Natural killer cell (primary cell): Measurements from ENCODE around the gene SND1. TPM values are rescaled to one million over a fixed set of nuclear protein-coding genes. Genes with fewer than 3 reads are reported as not detected.

Experiments used
- ATAC-seq, 3 donors: fragments of 150-1000 bp in 2 of 3; fragments of 200-7000 bp in 1 of 3; cut with Tn5 transposase; 1 replicate in 1 of 3; 2 replicates in 2 of 3; pipeline ENCODE4 v1.10.0; 2021; ENCODE audit warnings: mild to moderate bottlenecking in 2 of 3, moderate library complexity in 2 of 3
- DNase-seq, 2 donors: peaks; one replicate each; pipeline versions ENCODE4 v3.0.0 to v3.0.0-alpha.2; 2013 to 2021; ENCODE audit warnings: mixed read lengths in 1 of 2
- H3K27ac ChIP-seq: one replicate; pipeline ENCODE4 v1.5.1; 2013; ENCODE audit warnings: mild to moderate bottlenecking, low read length
- H3K27me3 ChIP-seq: one replicate; pipeline ENCODE4 v1.6.1; 2013; ENCODE audit warnings: low read length; ENCODE audit not compliant: control insufficient read depth, insufficient read depth
- H3K36me3 ChIP-seq: one replicate; pipeline ENCODE4 v1.6.1; 2013; ENCODE audit warnings: low read length; ENCODE audit not compliant: control insufficient read depth, insufficient read depth
- H3K4me1 ChIP-seq: one replicate; pipeline ENCODE4 v1.6.1; 2013; ENCODE audit warnings: low read length; ENCODE audit not compliant: control insufficient read depth, insufficient read depth
- H3K4me3 ChIP-seq: one replicate; pipeline ENCODE4 v1.5.1; 2013; ENCODE audit warnings: low read length
- H3K9me3 ChIP-seq: one replicate; pipeline ENCODE4 v1.6.1; 2013; ENCODE audit warnings: low read length; ENCODE audit not compliant: control insufficient read depth, insufficient read depth
- H3K27ac Mint-ChIP-seq, 2 donors: one replicate each; pipeline ENCODE4 v1.8.0; 2022; ENCODE audit warnings: mild to moderate bottlenecking in 2 of 2, mixed read lengths in 2 of 2, moderate library complexity in 1 of 2
- H3K27me3 Mint-ChIP-seq, 2 donors: one replicate each; pipeline ENCODE4 v1.8.0; 2022; ENCODE audit warnings: low read depth in 2 of 2, mixed read lengths in 2 of 2
- H3K36me3 Mint-ChIP-seq: one replicate; pipeline ENCODE4 v1.8.0; 2022; ENCODE audit warnings: mixed read lengths
- H3K4me1 Mint-ChIP-seq, 2 donors: one replicate each; pipeline ENCODE4 v1.8.0; 2022; ENCODE audit warnings: mixed read lengths in 2 of 2
- H3K4me3 Mint-ChIP-seq: one replicate; pipeline ENCODE4 v1.8.0; 2022; ENCODE audit warnings: mild to moderate bottlenecking, moderate library complexity, mixed read lengths
- H3K9me3 Mint-ChIP-seq, 2 donors: one replicate each; pipeline ENCODE4 v1.8.0; 2022; ENCODE audit warnings: mixed read lengths in 2 of 2
- WGBS: methylation state at CpG from one replicate; pipeline ENCODE4 v1.1.7; 2013; ENCODE audit warnings: missing lambda C conversion rate; ENCODE audit not compliant: insufficient coverage; 5-methylcytosine and 5-hydroxymethylcytosine counted together
- intact Hi-C: fragments of 100-400 bp; cut with micrococcal nuclease; formaldehyde crosslinking; loops from one replicate; pipeline ENCODE4 v1.14.2; 2022
- total RNA-seq, 4 donors: library from RNA; stranded (reverse); fragments of 120-200 nt in 1 of 4; gene quantifications; one replicate each; pipeline versions ENCODE4 v1.2.3 to v1.2.4, GENCODE V29; 2013 to 2022
- TF ChIP-seq, protein P1 (sequence below): fragments of 200-600 bp; IDR thresholded peaks from one replicate; pipeline ENCODE4 v1.8.0; 2022; ENCODE audit warnings: antibody characterized with exemption

SND1 gene
- total RNA-seq, 3 donors from 2014 or later (not counting 1 experiment from before 2014, with no cell fraction given) = 149 to 188 (median 149) TPM

DNA sequence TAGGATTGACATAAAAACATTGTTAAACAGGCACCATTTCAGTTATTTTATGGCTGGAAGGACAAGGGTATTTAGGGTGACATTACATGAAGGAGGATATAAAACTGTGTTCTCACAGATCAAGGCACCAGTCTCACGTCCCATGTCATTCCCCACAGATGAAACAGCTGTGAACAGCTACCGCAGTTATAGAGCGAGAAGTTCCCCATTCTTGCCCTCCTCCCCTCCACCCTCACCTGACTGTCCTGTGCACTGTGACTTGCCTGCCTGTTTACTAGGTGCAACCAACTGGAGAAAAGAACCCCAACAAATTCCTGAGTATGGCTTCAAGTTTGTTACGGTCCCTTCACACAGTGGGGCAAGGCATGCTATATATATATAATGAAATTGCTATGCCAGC lies 141.6 kb downstream of the SND1 start:
- ATAC-seq (peak in 1 of 3 donors; percentile 56), DNase-seq (no peak)
- H3K27me3 Mint-ChIP-seq = no peaks in the 10 kb centered on the region
- Histone ChIP-seq H3K36me3 (no peaks in the 10 kb centered on the region), H3K27ac (no peak overlapping the region), H3K4me3 (no peak overlapping the region), H3K9me3 (no peaks in the 10 kb centered on the region), H3K27me3 (no peaks in the 10 kb centered on the region), H3K4me1 (peaks cover 8% of the 10 kb centered on the region)
- intact Hi-C loops = no loop called here
- H3K27ac Mint-ChIP-seq = no peak overlapping the region
- 69% methylated on average over 4 of the region's 4 CpGs for WGBS
- no peak overlapping the region for H3K4me3 Mint-ChIP-seq
- no peaks in the 10 kb centered on the region for H3K9me3 Mint-ChIP-seq
- no peaks in the 10 kb centered on the region for H3K36me3 Mint-ChIP-seq
- H3K4me1 Mint-ChIP-seq = peaks cover 39 to 53% of the 10 kb centered on the region in 2 donors
- TF ChIP-seq, protein P1, sequence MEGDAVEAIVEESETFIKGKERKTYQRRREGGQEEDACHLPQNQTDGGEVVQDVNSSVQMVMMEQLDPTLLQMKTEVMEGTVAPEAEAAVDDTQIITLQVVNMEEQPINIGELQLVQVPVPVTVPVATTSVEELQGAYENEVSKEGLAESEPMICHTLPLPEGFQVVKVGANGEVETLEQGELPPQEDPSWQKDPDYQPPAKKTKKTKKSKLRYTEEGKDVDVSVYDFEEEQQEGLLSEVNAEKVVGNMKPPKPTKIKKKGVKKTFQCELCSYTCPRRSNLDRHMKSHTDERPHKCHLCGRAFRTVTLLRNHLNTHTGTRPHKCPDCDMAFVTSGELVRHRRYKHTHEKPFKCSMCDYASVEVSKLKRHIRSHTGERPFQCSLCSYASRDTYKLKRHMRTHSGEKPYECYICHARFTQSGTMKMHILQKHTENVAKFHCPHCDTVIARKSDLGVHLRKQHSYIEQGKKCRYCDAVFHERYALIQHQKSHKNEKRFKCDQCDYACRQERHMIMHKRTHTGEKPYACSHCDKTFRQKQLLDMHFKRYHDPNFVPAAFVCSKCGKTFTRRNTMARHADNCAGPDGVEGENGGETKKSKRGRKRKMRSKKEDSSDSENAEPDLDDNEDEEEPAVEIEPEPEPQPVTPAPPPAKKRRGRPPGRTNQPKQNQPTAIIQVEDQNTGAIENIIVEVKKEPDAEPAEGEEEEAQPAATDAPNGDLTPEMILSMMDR = no peak

- H3K4me1 Mint-ChIP-seq = peaks cover 36 to 51% of the 10 kb centered on the region in 2 donors
- no peak for ATAC-seq
- no peak for DNase-seq
These were observed 142.1 kb downstream of the SND1 start for GRCh38 chr7:127794136-127794535.

GRCh38 chr7:127794551-127794950 lies 142.6 kb downstream of the SND1 start:
- Mint-ChIP-seq H3K9me3 (no peaks in the 10 kb centered on the region), H3K4me3 (no peak overlapping the region), H3K36me3 (no peaks in the 10 kb centered on the region), H3K27ac (no peak overlapping the region), H3K27me3 (no peaks in the 10 kb centered on the region), H3K4me1 (peaks cover 36 to 48% of the 10 kb centered on the region in 2 donors)
- Histone ChIP-seq H3K4me1 (peaks cover 8% of the 10 kb centered on the region), H3K27ac (no peak overlapping the region), H3K4me3 (no peak overlapping the region), H3K9me3 (no peaks in the 10 kb centered on the region), H3K36me3 (no peaks in the 10 kb centered on the region), H3K27me3 (no peaks in the 10 kb centered on the region)
- ATAC-seq (no peak), DNase-seq (no peak)
- 100% methylated on average over 3 of the region's 4 CpGs for WGBS
- intact Hi-C loops = no loop called here
- TF ChIP-seq, protein P1 = no peak

More at GRCh38 chr7:127794136-127794535, 142.1 kb downstream of the SND1 start:
- intact Hi-C loops = no loop called here
- Mint-ChIP-seq H3K36me3 (no peaks in the 10 kb centered on the region), H3K9me3 (no peaks in the 10 kb centered on the region), H3K27ac (no peak overlapping the region), H3K4me3 (no peak overlapping the region), H3K27me3 (no peaks in the 10 kb centered on the region)
- H3K9me3 ChIP-seq = no peaks in the 10 kb centered on the region
- TF ChIP-seq, protein P1 = no peak
- no peak overlapping the region for H3K4me3 ChIP-seq
- H3K27me3 ChIP-seq = no peaks in the 10 kb centered on the region
- WGBS = 95% methylated on average over 1 of the region's 1 CpG
- no peaks in the 10 kb centered on the region for H3K36me3 ChIP-seq
- peaks cover 8% of the 10 kb centered on the region for H3K4me1 ChIP-seq
- H3K27ac ChIP-seq = no peak overlapping the region

- Histone ChIP-seq H3K36me3 (no peaks in the 10 kb centered on the region), H3K9me3 (no peaks in the 10 kb centered on the region), H3K27ac (no peak overlapping the region), H3K4me1 (no peaks in the 10 kb centered on the region), H3K4me3 (no peak overlapping the region), H3K27me3 (no peaks in the 10 kb centered on the region)
- Mint-ChIP-seq H3K27ac (no peak overlapping the region), H3K4me3 (no peak overlapping the region), H3K4me1 (peaks cover 20 to 25% of the 10 kb centered on the region in 2 donors), H3K9me3 (no peaks in the 10 kb centered on the region), H3K36me3 (no peaks in the 10 kb centered on the region), H3K27me3 (no peaks in the 10 kb centered on the region)
- DNase-seq (no peak), ATAC-seq (no peak)
- TF ChIP-seq, protein P1 = no peak
- WGBS = 96% methylated on average over 3 of the region's 3 CpGs
- intact Hi-C loops = no loop called here
These were observed 146.0 kb downstream of the SND1 start for GRCh38 chr7:127798023-127798422.
